HFF-Myc (cell line): ENCODE measurements around the gene RBKS.
"Not testable (repeated sequence)": the region's sequence is repeated elsewhere in the genome, so short reads cannot be mapped to it uniquely, and the experiment has no call there.

Experiments used
- DNase-seq: peaks from one replicate; pipeline ENCODE4 v3.0.0-alpha.2; 2011; ENCODE audit warnings: low read depth; ENCODE audit errors: extremely low read depth
- H3K4me3 ChIP-seq: replicated peaks from 2 replicates; pipeline ENCODE4 v1.5.1; 2011; ENCODE audit warnings: low read depth, mild to moderate bottlenecking, control low read depth, low read length
- CTCF ChIP-seq: IDR thresholded peaks from 2 replicates; pipeline ENCODE4 v1.5.1; 2012; ENCODE audit warnings: mild to moderate bottlenecking, low read depth, low read length, control low read depth; ENCODE audit errors: missing control alignments

RBKS gene

GRCh38 chr2:27875089-27875881, 14.9 kb downstream of the RBKS start:
- no peak for TF ChIP-seq CTCF
- no peak for DNase-seq

GRCh38 chr2:27873091-27873490, 17.1 kb downstream of the RBKS start:
- H3K4me3 ChIP-seq: no peak overlapping the region
- no peak for DNase-seq
- TF ChIP-seq CTCF: no peak

More at GRCh38 chr2:27875089-27875881, 14.9 kb downstream of the RBKS start:
- H3K4me3 ChIP-seq: no peak overlapping the region

GRCh38 chr2:27871802-27872201, 18.4 kb downstream of the RBKS start:
- no peak for DNase-seq
- no peak overlapping the region for H3K4me3 ChIP-seq
- no peak for TF ChIP-seq CTCF

- no peak overlapping the region for H3K4me3 ChIP-seq
- no peak for DNase-seq
- TF ChIP-seq CTCF: no peak
These were observed 19.5 kb downstream of the RBKS start for GRCh38 chr2:27870724-27871123.

- H3K4me3 ChIP-seq: no peak overlapping the region
- no peak for DNase-seq
- no peak for TF ChIP-seq CTCF
These were observed 20.4 kb downstream of the RBKS start for GRCh38 chr2:27869763-27870162.

GRCh38 chr2:27866237-27866636, 23.9 kb downstream of the RBKS start:
- no peak overlapping the region for H3K4me3 ChIP-seq
- TF ChIP-seq CTCF: no peak
- DNase-seq: no peak

GRCh38 chr2:27863955-27864354, 26.2 kb downstream of the RBKS start:
- DNase-seq, H3K4me3 ChIP-seq: not testable (repeated sequence)
